Vagina (tissue), 2 donors: ENCODE data around the gene MVD. TPM values are rescaled to one million over a fixed set of nuclear protein-coding genes. Genes with fewer than 3 reads are reported as not detected.

Source experiments
- DNase-seq, 2 donors: peaks; one replicate each; pipeline ENCODE4 v3.0.0-alpha.2; 2017; ENCODE audit errors: extremely low spot score in 2 of 2
- H3K27ac ChIP-seq: fragments of 200-600 bp; sonication (generic); one replicate; pipeline ENCODE4 v1.5.1; 2019
- H3K27me3 ChIP-seq: fragments of 200-600 bp; sonication (generic); one replicate; pipeline ENCODE4 v1.5.1; 2019
- H3K36me3 ChIP-seq, 2 donors: fragments of 200-600 bp; sonication (generic); one replicate each; pipeline ENCODE4 v1.5.1; 2017 to 2019
- H3K4me1 ChIP-seq: fragments of 200-600 bp; sonication (generic); one replicate; pipeline ENCODE4 v1.5.1; 2019
- H3K4me3 ChIP-seq, 2 donors: fragments of 200-600 bp; sonication (generic); 1 replicate in 1 of 2; 2 replicates in 1 of 2; pipeline ENCODE4 v1.5.1; 2016 to 2019
- H3K9me3 ChIP-seq: fragments of 200-600 bp; sonication (generic); one replicate; pipeline ENCODE4 v1.5.1; 2019
- CTCF ChIP-seq, 3 experiments: fragments of 450-650 bp in 2 of 3; fragments of 200-600 bp in 1 of 3; sonication (generic) in 1 of 3; IDR thresholded peaks; one replicate each; pipeline ENCODE4 v1.5.1; 2017 to 2019; ENCODE audit warnings: antibody characterized with exemption in 3 of 3, mild to moderate bottlenecking in 2 of 3, moderate library complexity in 2 of 3
- POLR2A ChIP-seq, 2 donors: fragments of 450-650 bp; IDR thresholded peaks; one replicate each; pipeline ENCODE4 v1.6.1; 2017; ENCODE audit warnings: antibody characterized with exemption in 2 of 2, mild to moderate bottlenecking in 2 of 2, moderate library complexity in 2 of 2
- POLR2AphosphoS5 ChIP-seq, 2 donors: sonication (generic); formaldehyde crosslinking; IDR thresholded peaks; one replicate each; pipeline ENCODE4 v1.9.0; 2017; ENCODE audit warnings: antibody characterized with exemption in 2 of 2, mild to moderate bottlenecking in 2 of 2, low read depth in 1 of 2; ENCODE audit not compliant: insufficient read depth in 1 of 2
- intact Hi-C: fragments of 100-400 bp; cut with DNase I; formaldehyde crosslinking; loops from one replicate; pipeline ENCODE4 v1.15.1; 2023
- total RNA-seq: library from RNA; depleted of rRNA; stranded (reverse); fragments of >200 nt; gene quantifications from one replicate; pipeline ENCODE4 v1.2.3, GENCODE V29; 2016

The MVD gene
- total RNA-seq, 1 donor from 2014 or later: 33.1 TPM

DNA sequence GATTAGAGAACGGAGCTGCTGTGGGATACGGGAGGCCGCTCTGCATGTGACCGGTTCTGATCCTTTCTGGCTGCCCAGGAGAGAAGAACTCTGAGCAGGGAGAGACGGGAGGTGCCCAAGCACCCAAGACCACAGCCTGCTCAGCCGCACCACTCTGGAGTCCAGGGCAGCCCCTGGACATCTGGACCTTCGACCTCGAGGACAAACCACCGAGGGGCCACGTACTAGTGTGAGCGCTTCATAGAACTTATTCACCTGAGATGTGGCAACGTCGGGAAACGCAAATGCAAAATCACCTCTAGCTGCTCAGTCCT, 37.4 kb upstream of the MVD start:
- no peak overlapping the region for H3K4me3 ChIP-seq
- H3K36me3 ChIP-seq: peaks cover 0 to 27% of the 10 kb centered on the region in 2 donors
- no peak overlapping the region for H3K27ac ChIP-seq
- intact Hi-C loops: no loop called here
- DNase-seq: no peak
- peaks cover 32% of the 10 kb centered on the region for H3K4me1 ChIP-seq
- TF ChIP-seq POLR2A (IDR thresholded peaks at IDR 0.05) (no peak), POLR2AphosphoS5 (IDR thresholded peaks at IDR 0.05; ENCODE audit: insufficient read depth in 1 of 2, low read depth in 1 of 2) (no peak), CTCF (IDR thresholded peaks at IDR 0.05) (no peak)
- no peaks in the 10 kb centered on the region for H3K27me3 ChIP-seq
- H3K9me3 ChIP-seq: no peaks in the 10 kb centered on the region

DNA sequence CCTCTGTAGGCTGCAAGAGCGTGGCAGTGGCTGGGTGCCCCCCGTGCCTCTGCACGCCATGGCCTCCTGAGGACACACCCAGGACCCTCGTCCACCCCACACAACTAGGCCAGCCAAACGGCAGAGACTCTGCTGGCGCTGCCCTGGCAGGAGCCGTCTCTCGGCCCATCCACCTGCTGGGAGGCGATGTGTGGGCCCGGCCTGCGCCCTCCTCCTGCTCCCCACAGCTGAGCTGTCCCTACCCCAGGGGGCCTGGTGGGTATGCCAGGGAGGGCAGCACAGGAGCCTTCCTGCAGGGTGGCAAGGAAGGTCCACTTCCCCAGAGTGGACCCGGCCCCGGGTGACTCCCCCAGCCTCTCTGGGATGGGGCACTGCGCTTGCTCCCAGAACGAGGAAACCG, 36.3 kb upstream of the MVD start:
- intact Hi-C loops: no loop called here
- Histone ChIP-seq H3K27ac (no peak overlapping the region), H3K4me1 (peaks cover 22% of the 10 kb centered on the region), H3K4me3 (no peak overlapping the region), H3K36me3 (peaks cover 0 to 27% of the 10 kb centered on the region in 2 donors), H3K27me3 (no peaks in the 10 kb centered on the region), H3K9me3 (no peaks in the 10 kb centered on the region)
- TF ChIP-seq POLR2AphosphoS5 (IDR thresholded peaks at IDR 0.05; ENCODE audit: insufficient read depth in 1 of 2, low read depth in 1 of 2): no peak
- no peak for TF ChIP-seq CTCF (IDR thresholded peaks at IDR 0.05)
- TF ChIP-seq POLR2A (IDR thresholded peaks at IDR 0.05): no peak
- DNase-seq: no peak

DNA sequence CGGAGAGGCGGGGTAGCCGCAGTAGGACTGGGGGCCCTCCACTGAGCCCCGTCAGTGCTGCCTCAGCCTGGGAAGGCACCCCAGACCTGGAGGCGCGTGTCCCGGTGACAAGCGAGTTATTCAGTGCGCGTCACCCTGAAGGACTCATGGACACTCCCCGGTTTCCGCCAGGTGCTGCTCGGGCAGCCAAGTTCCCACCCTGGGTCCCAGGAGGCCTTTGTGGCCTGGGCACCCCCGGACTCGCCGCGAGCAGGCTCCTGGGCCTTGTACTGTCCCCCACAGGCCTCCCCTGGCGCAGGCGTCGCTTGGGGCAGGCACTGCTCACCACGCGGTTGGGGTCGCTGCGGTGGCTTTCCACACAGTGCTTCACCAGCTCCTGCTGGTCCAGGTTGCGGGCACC, 35.8 kb upstream of the MVD start:
- Histone ChIP-seq H3K4me3 (no peak overlapping the region), H3K27me3 (no peaks in the 10 kb centered on the region), H3K27ac (no peak overlapping the region), H3K4me1 (peaks cover 16% of the 10 kb centered on the region), H3K9me3 (no peaks in the 10 kb centered on the region), H3K36me3 (peaks cover 0 to 27% of the 10 kb centered on the region in 2 donors)
- DNase-seq: no peak
- TF ChIP-seq CTCF (IDR thresholded peaks at IDR 0.05) (no peak), POLR2A (IDR thresholded peaks at IDR 0.05) (no peak), POLR2AphosphoS5 (IDR thresholded peaks at IDR 0.05; ENCODE audit: insufficient read depth in 1 of 2, low read depth in 1 of 2) (no peak)
- intact Hi-C loops: no loop called here

DNA sequence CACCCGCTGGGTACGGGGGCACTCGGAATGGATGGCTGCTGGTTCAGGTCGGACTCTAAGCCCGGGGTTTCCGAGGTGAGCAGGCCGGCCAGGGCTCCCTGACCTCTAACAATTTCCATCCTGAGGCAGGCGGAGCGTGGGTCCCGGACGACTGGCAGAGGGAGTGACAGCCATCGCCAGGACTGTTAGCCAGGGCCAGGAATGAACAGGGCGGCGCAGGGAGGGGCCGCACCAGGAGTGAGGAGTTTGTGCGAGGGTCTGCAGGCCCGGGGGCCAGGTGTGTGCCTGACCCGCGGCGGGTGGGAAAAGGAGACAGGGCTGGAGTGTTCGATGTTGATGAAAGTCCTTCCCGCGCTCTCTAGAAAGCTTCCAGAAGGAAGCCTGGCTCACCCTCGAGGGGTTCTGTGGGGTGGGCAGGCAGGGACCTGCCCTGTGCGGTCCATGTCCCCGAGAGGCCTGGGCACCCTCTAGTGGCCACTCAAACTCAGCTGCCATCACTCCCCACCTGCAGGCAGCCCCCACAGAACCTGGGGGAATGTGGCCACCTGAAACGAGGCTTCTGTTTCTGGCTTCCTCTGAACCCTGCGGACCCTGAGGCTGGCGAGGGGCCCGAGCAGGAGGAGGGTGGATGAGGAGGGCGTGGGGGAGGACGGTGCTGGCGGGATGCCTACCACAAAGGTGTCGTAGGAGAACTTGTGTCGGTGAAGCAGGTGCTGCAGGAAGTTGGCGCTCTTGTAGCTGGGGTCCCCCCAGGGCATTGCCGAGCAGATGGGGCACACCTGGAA, 35.1 kb upstream of the MVD start:
- Histone ChIP-seq H3K4me1 (peaks cover 13% of the 10 kb centered on the region), H3K36me3 (peaks cover 0 to 27% of the 10 kb centered on the region in 2 donors)

More for the DNA sequence above, 35.1 kb upstream of the MVD start:
- intact Hi-C loops: no loop called here
- Histone ChIP-seq H3K9me3 (no peaks in the 10 kb centered on the region), H3K27ac (no peak overlapping the region), H3K4me3 (no peak overlapping the region), H3K27me3 (no peaks in the 10 kb centered on the region)
- DNase-seq: no peak
- TF ChIP-seq POLR2A (IDR thresholded peaks at IDR 0.05) (no peak), POLR2AphosphoS5 (IDR thresholded peaks at IDR 0.05; ENCODE audit: insufficient read depth in 1 of 2, low read depth in 1 of 2) (no peak), CTCF (IDR thresholded peaks at IDR 0.05) (no peak)
